H1 (cell line): ENCODE results near the gene NPS.

Experiments
- EZH2 ChIP-seq: fragments of 200-600 bp; sonication (generic); IDR thresholded peaks from 2 replicates; pipeline ENCODE4 v1.7.1; 2012; ENCODE audit warnings: low read depth, mild to moderate bottlenecking, moderate library complexity, low read length, inconsistent platforms; ENCODE audit not compliant: severe bottlenecking
- RAD21 ChIP-seq, 2 experiments: IDR thresholded peaks in 1 of 2; conservative IDR thresholded peaks in 1 of 2; 2 replicates each; pipeline ENCODE4 v1.6.1; 2011; ENCODE audit warnings: low read depth in 2 of 2, low read length in 2 of 2, improper control_type of control experiment in 1 of 2, inconsistent platforms in 1 of 2, mild to moderate bottlenecking in 1 of 2, moderate library complexity in 1 of 2
- SAP30 ChIP-seq: fragments of 300-600 bp; sonication (generic); IDR thresholded peaks from 2 replicates; pipeline ENCODE4 v1.7.1; 2012; ENCODE audit warnings: low read length, moderate library complexity, mild to moderate bottlenecking, inconsistent platforms; ENCODE audit not compliant: insufficient read depth, insufficient replicate concordance
- TEAD4 ChIP-seq: IDR thresholded peaks from 2 replicates; pipeline ENCODE4 v1.6.1; 2012; ENCODE audit warnings: low read depth, low read length, inconsistent platforms, mixed read lengths
- YY1 ChIP-seq: IDR thresholded peaks from 2 replicates; pipeline ENCODE4 v1.6.1; 2011; ENCODE audit warnings: low read depth, mild to moderate bottlenecking, low read length

GRCh38 chr10:127561647-127562046 is 12.5 kb downstream of the NPS start:
- no peak for TF ChIP-seq EZH2
- no peak for TF ChIP-seq YY1
- no peak for TF ChIP-seq TEAD4
- TF ChIP-seq RAD21 (IDR thresholded peaks at IDR 0.05 in 1 of 2, conservative IDR thresholded peaks at IDR 0.05 in 1 of 2; ENCODE audit: low read depth in 2 of 2, low read length in 2 of 2), result no peak
- TF ChIP-seq SAP30, result no peak
